MM.1S (cell line): ENCODE measurements around the gene TSSC4.

ENCODE experiments used
- CTCF ChIP-seq: fragments of 300-600 bp; sonication (generic); IDR thresholded peaks from 2 replicates; pipeline ENCODE4 v1.5.1; 2016; ENCODE audit warnings: antibody characterized with exemption, low read length, mixed read lengths
- EZH2 ChIP-seq: fragments of 300-600 bp; sonication (generic); optimal IDR thresholded peaks from 2 replicates; pipeline ENCODE3; 2017; ENCODE audit warnings: low read depth, mild to moderate bottlenecking, antibody characterized with exemption, low read length, mixed read lengths

GRCh38 chr11:2444821-2445745 is 44.5 kb downstream of the TSSC4 start, which contains the start of gene KCNQ1:
- TF ChIP-seq CTCF (no peak), EZH2 (no peak)
